Stimulated activated CD8-positive, alpha-beta memory T cell treated with anti-CD3 and anti-CD28 coated beads, Interleukin-2, amount 100 ng/mL, for 1 hour (primary cell): ENCODE measurements around the gene SPIRE1.
"Not testable (repeated sequence)": the region's sequence is repeated elsewhere in the genome, so short reads cannot be mapped to it uniquely, and the experiment has no call there.

Source experiments
- DNase-seq, 2 donors: peaks; one replicate each; pipeline ENCODE4 v3.0.0-alpha.2; 2020; ENCODE audit warnings: low read depth in 2 of 2

Gene SPIRE1

GRCh38 chr18:12416098-12416729 is 241.7 kb downstream of the SPIRE1 start:
- DNase-seq = no peak

GRCh38 chr18:12411456-12411855 is 246.5 kb downstream of the SPIRE1 start:
- DNase-seq = no peak

- DNase-seq = not testable (repeated sequence)
Measured at GRCh38 chr18:12410747-12411146, 247.2 kb downstream of the SPIRE1 start.

DNA sequence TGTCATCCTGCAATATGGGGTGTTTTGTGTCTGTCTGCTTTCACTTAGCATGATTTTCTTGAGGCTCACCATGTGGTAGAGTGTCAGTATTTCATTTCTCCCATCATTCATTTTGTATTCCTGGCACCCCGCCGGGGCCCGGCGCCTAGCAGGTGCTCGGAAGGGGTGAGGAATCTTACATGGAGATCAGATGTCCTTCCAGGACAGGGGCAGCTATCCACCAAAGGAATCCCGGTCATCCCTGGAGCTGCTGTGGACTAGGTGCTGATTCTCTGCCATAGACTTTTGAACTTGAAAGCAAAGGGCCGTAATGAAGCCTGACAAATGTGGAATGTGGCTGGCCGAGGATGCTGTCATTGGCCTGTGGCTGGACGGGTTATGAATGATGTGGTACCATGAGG is 247.8 kb downstream of the SPIRE1 start:
- DNase-seq = no peak

GRCh38 chr18:12409469-12409868 is 248.4 kb downstream of the SPIRE1 start:
- DNase-seq = no peak

- no peak for DNase-seq
Measured at GRCh38 chr18:12408247-12408869, 249.5 kb downstream of the SPIRE1 start.

- no peak for DNase-seq
Measured at GRCh38 chr18:12406371-12407111, 251.4 kb downstream of the SPIRE1 start.

- DNase-seq = no peak
Measured at GRCh38 chr18:12405066-12405465, 252.8 kb downstream of the SPIRE1 start.

DNA sequence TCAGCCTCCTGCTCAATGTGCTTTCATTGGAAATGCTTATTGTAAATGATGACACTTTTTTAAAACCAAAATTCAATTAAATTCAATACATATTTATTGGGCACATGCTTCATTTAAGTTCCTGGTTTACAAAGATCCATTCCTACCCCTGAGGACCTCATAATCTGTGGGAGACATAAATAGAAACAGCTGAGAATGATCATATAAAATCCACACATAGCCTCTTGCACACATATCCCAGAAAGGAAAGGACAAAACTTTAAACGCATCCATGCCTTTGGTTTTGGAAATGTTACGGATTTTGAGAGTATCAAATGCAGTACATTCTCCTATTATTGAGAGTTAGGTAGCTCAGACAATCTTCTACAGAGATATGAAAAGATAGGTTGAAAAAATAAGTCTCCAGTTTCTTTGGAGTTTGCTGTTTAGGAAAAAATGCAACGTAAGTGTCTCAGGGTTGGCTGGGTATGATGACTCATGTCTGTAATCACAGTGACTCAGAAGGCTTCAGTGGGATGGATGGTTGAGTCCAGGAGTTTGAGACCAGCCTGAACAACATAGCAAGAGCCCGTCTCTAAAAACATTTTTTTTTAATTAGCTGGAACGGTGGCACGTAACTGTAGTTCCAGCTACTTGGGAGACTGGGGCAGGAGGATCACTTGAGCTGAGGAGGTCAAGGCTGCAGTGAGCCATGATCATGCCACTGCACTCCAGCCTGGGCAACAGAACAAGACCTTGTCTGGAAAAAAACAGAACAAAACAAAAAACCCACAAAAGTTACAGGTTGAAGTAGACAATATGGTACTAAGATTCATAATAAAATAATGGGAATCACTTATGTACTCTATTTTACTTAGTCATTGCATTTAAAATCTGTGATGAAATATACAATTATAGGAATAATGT is 254.1 kb downstream of the SPIRE1 start:
- no peak for DNase-seq

GRCh38 chr18:12401881-12402280 is 256.0 kb downstream of the SPIRE1 start:
- no peak for DNase-seq

DNA sequence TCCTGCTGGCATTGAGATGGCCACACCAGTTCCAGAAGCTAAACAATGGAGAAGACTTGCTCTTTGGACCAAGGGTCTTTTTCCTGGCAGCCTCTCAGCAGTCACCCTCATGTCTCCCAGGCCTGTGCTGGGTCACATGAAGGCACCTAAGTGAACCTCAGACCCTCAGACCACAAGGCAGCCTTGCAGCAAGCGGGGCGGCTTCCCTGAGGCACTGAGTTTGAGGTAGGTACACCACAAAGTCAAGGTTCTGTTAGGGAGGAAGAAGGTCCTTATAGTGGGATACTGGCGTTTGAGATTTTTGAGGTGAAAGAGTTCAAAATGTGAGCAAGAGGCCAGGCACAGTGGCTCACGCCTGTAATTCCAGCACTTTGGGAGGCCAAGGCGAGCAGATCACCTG is 258.7 kb downstream of the SPIRE1 start:
- no peak for DNase-seq

GRCh38 chr18:12398625-12399024 is 259.3 kb downstream of the SPIRE1 start:
- no peak for DNase-seq

DNA sequence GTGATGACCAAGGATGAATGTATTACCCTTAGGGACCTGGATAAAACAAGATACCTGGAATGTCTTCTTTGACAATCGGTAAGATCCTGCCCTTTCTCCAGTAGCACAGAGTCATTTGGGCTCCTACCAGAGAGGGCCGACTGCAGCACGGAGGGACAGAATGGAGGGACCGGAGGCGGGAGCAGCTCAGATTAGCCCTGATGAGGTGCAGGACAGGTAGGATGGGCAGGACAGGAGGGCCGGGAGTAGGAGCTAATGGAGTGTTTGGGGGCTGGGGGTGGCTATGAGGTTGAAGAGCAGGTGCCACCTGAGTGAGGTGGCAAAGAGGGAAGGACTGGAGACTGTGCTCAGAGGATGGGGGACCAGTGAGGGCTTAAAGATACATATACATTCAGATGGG is 260.1 kb downstream of the SPIRE1 start:
- DNase-seq = no peak

DNA sequence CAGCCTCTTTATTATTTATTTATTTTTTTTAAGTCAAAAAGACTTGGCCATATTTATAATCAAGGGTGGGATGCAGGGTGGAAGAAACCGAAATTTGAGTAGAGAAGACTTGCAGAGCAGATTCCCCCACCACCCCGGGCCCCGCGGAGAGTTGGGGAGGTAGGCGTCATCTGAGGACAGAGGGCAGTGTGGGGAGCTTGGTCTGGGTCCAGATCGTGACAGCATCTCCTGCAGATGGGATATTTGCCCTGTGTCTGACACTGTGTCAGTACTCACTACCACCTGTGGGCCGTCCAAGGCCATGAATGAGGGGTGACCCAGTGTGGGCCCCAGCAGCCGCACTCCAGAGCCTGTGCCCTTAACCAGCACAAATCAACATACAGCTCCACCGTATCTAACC is 260.7 kb downstream of the SPIRE1 start:
- DNase-seq = no peak
